Stimulated activated CD4-positive, alpha-beta T cell treated with anti-CD3 and anti-CD28 coated beads, Interleukin-4, amount 100 ng/mL, for 24 hours (primary cell): ENCODE data around the gene CPA2.
A peak's percentile ranks its signal among the peaks of the same experiment; 100 is the strongest.

ENCODE experiments used
- DNase-seq: peaks from one replicate; pipeline ENCODE4 v3.0.0-alpha.2; 2020

CPA2 gene

GRCh38 chr7:130256704-130257103, 10.0 kb upstream of the CPA2 start:
- no peak for DNase-seq

- DNase-seq = no peak
Measured at GRCh38 chr7:130258494-130259078, 8.1 kb upstream of the CPA2 start.

GRCh38 chr7:130262448-130262847, 4.2 kb upstream of the CPA2 start:
- DNase-seq = no peak

GRCh38 chr7:130263130-130263529, 3.5 kb upstream of the CPA2 start:
- no peak for DNase-seq

GRCh38 chr7:130266961-130267321, 278 bp downstream of the CPA2 start:
- no peak for DNase-seq

GRCh38 chr7:130268463-130269317, 2.0 kb downstream of the CPA2 start:
- DNase-seq = no peak

GRCh38 chr7:130269318-130269694, 2.6 kb downstream of the CPA2 start:
- no peak for DNase-seq

GRCh38 chr7:130270947-130271800, 4.5 kb downstream of the CPA2 start:
- no peak for DNase-seq

GRCh38 chr7:130272381-130273080, 5.9 kb downstream of the CPA2 start:
- no peak for DNase-seq

GRCh38 chr7:130273081-130273932, 6.6 kb downstream of the CPA2 start:
- no peak for DNase-seq

- no peak for DNase-seq
Measured at GRCh38 chr7:130273933-130274255, 7.2 kb downstream of the CPA2 start.

- no peak for DNase-seq
Measured at GRCh38 chr7:130274296-130274695, 7.6 kb downstream of the CPA2 start.

- no peak for DNase-seq
Measured at GRCh38 chr7:130274983-130275591, 8.4 kb downstream of the CPA2 start.

- DNase-seq = no peak
Measured at GRCh38 chr7:130275826-130276297, 9.2 kb downstream of the CPA2 start.

GRCh38 chr7:130276796-130277762, 10.4 kb downstream of the CPA2 start:
- peak; percentile 68 for DNase-seq

- no peak for DNase-seq
Measured at GRCh38 chr7:130277763-130278643, 11.3 kb downstream of the CPA2 start.

- DNase-seq = no peak
Measured at GRCh38 chr7:130278860-130279259, 12.2 kb downstream of the CPA2 start.

GRCh38 chr7:130279286-130279685, 12.6 kb downstream of the CPA2 start:
- no peak for DNase-seq

GRCh38 chr7:130279906-130280305, 13.2 kb downstream of the CPA2 start:
- no peak for DNase-seq
